Stimulated activated CD8-positive, alpha-beta memory T cell treated with anti-CD3 and anti-CD28 coated beads, Interleukin-7, amount 100 ng/mL, for 24 hours (primary cell): ENCODE measurements around the gene STIM1.
"Not testable (repeated sequence)": the region's sequence is repeated elsewhere in the genome, so short reads cannot be mapped to it uniquely, and the experiment has no call there.

Source experiments
- DNase-seq: peaks from one replicate; pipeline ENCODE4 v3.0.0-alpha.2; 2020; ENCODE audit warnings: low read depth

Gene STIM1

DNA sequence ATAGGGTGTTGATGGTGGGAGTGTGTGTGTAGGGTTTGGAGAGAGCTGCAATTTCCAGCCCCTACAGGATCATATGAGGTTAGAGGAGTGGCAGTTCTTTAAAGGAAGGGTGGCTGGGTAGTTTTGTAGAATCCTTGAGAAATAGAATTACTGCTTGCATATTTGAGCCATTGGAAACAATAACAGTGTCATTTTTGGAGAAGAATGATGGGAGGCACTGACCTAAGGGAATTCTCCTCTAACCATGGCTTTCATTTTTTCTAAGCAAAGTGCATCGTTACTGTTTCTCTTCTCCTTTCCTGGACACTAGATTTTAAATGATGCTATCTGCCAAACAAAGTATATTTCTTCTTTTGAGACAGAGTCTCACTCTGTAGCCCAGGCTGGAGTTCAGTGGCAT is 172.3 kb downstream of the STIM1 start:
- DNase-seq, result no peak

DNA sequence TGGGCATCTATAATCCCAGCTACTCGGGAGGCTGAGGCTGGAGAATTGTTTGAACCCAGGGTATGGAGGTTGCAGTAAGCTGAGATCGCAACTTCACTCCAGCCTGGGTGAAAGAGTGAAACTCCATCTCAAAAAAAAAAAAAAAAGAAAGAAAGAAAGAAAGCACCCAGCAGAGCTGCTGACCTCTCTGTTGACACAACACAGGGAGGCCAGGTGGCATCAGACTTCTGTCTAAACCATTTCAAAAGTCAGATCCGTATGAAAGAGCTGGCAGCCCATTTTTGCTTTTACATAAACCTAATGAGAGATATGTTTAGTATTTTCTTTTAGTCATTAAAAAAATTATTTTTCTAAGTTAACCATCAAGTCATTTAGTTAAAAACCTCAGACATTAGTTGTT is 174.7 kb downstream of the STIM1 start:
- no peak for DNase-seq

GRCh38 chr11:4032097-4032496 is 176.6 kb downstream of the STIM1 start:
- no peak for DNase-seq

GRCh38 chr11:4035985-4036384 is 180.5 kb downstream of the STIM1 start:
- DNase-seq, result no peak

DNA sequence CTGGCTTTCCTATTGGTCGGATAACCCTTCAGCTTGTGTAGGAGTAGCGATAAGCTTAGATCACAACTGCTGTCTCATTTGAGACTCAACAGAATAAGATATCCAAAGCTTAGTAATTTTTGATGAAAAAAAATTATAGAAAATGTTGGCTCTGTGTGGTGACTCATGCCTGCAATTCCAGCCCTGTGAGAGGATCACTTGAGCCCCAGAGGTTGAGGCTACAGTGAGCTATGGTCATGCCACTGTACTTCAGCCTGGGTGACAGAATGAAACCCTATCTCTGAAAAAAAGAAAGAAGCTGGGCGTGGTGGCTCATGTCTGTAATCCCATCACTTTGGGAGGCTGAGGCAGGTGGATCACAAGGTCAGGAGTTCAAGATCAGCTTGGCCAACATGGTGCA is 183.5 kb downstream of the STIM1 start:
- DNase-seq, result no peak

DNA sequence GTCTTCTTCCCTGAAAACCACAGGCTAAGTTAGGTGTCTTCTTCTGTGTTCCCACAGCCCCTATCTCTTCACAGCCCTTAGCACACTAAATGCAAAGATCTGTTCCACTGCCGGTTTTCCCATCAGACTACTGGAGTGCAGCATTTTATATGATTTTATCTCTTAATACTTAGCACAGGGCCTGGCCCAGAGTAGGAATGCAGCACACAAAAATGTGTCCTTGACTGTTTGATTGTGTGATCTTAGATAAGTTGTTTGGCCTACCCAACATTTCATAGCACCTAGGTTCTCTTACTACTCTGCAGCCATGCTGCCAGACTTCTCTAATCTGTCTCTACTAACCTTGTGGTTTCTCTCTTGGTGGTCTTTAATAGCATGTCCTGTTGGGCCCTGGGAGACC is 185.0 kb downstream of the STIM1 start:
- DNase-seq, result no peak

- DNase-seq, result no peak
Measured at GRCh38 chr11:4041731-4042391, 186.4 kb downstream of the STIM1 start.

DNA sequence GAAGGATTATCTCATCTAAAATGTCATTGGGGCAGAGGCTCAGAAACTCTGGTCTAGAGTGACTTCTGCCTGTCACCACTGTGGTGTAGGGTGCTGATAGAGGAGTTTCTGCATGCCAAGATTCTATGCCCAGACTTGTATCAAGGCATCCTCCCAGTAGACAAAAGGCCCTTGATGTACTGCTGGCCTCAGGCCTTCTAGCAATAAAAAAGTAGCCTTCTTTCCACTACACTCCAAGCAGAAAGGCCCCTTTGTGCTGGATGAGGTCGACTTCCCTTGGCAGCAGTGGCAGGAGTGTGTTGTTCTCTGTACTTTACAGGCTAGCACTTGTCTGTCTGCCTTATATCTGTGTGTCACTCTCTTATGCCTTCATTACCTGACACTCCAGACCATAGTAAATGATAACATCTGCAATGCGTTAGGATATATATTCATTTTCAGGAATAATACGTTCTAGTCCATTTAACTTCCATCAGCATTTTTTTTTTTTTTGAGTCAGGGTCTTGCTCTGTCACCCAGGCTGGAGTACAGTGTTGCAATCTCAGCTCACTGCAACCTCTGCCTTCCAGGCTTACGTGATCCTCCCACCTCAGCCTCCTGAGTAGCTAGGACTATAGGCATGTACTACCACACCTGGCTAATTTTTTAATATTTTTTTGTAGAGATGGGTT is 189.6 kb downstream of the STIM1 start:
- DNase-seq, result no peak

GRCh38 chr11:4048340-4048739 is 192.9 kb downstream of the STIM1 start:
- DNase-seq, result no peak

DNA sequence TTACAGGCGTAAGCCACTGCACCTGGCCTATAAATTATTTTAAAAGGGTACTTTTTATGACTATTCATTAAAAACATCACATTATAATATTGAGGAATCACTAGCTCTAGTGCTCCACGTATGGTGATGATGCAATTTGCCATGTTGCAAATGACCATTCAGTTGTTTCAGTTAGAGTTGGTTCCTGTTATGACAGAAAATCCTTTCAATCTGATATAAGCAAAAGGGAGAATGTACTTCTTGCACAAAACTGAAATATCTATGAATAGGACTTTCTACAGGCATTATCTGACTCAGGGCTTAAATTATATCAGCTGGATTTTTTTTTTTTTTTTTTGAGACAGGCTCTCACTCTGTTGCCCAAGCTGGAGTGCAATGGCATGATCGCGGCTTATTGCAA is 193.5 kb downstream of the STIM1 start:
- DNase-seq, result no peak

GRCh38 chr11:4050138-4050537 is 194.7 kb downstream of the STIM1 start:
- no peak for DNase-seq

- DNase-seq, result not testable (repeated sequence)
Measured at GRCh38 chr11:4053200-4053599, 197.7 kb downstream of the STIM1 start.

- no peak for DNase-seq
Measured at GRCh38 chr11:4054643-4055042, 199.2 kb downstream of the STIM1 start.

GRCh38 chr11:4059424-4059823 is 204.0 kb downstream of the STIM1 start:
- no peak for DNase-seq

DNA sequence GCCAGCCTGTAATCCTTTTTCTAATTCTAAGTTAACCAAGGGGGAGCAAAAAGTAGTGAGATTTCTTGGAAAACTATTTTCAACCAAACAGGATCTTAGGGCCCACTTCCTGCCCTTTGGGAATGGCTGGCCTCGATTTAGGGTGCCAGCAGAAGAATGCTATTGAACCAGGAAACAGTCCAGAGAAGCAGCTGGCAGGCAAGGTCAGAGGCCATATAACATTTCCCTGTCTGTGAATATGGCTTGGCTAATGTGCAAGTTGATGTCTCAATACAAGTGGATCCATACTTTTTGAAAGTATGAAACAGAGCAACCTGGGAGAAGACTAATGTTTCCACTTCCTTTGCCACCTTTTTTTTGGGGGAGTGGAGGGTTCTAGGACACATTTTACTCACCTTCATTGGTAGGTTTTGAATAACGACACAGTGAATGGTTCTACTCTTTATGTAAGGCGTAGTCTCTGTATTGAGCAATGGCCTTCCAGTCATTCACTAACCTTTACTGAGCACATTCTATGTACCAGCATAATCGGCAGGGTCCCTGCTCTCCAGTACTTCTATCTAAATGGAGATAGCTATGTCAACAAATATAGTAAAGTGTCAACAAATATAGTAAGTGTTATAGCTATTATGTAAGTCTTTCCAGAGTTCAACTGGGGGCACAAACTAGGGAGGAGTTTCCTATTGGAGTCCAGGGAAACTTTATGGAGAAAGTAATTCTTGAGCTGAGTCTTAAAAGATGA is 204.9 kb downstream of the STIM1 start:
- no peak for DNase-seq

DNA sequence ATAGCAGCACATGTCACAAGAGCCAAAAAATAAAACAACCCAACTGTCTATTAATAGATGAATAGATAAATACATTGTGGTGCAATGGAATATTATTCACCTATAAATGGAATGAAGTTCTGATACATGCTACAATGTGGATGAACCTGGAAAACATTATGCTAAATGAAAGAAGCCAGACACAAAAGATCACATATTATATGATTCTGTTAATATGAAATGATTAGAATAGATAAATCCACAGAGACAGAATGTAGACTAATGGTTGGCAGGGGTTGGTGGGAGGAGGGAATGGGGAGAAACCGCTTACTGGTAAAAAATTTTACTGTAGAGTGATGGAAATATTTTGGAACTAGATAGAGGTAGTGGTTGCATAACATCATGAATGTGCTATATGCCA is 206.2 kb downstream of the STIM1 start:
- DNase-seq, result no peak

- no peak for DNase-seq
Measured at GRCh38 chr11:4063348-4063747, 207.9 kb downstream of the STIM1 start.

DNA sequence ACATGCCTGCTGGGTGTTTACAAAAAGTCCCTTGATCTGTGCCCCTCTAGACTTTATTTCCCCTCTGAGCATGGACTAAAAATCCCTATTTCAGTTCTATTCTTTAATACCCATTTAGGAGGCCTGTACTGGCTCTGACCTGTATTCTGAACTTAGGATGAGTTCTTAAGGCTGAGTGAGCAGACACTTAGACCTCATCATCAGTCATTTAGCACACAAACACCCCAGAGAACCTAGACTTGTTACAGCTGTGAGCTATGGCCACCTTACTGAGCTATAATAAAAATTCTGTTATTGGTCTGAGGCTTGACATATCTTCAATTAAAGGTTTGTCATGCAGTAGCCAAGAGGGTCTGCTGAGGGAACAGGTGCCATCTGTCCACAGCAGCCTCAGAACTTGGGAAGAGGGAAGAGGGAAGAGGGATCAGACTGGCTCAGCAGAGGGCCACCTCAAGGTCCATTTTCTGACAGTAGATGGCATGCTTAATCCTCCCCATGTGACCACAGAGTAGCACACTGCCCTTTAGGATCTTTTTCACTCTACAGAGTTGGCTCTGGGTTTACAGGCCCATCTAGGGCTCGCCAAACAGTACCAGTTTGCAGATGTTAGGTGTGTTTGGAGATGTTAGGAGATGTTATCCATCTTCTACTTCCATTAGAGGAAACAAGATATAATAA is 209.0 kb downstream of the STIM1 start:
- DNase-seq, result no peak

DNA sequence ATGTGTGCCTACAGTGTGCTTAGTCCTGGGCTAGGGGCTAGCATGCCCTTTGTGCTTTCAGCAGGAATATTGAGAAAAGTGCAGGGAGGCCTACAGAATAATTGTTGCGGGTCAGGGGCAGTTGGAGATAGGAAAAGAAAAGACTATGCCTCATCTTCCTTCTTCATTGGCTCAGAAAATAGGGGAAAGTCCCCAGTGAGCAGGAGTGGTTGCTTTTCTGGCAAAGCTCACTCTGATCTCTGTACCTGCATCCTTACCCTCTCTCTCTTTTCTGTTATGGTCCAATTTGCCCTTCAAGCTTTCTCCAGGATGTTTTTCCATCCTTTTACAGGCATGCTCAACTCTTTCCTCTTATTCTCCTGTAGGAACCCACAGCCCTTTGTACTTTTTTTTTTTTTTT is 209.6 kb downstream of the STIM1 start:
- no peak for DNase-seq

DNA sequence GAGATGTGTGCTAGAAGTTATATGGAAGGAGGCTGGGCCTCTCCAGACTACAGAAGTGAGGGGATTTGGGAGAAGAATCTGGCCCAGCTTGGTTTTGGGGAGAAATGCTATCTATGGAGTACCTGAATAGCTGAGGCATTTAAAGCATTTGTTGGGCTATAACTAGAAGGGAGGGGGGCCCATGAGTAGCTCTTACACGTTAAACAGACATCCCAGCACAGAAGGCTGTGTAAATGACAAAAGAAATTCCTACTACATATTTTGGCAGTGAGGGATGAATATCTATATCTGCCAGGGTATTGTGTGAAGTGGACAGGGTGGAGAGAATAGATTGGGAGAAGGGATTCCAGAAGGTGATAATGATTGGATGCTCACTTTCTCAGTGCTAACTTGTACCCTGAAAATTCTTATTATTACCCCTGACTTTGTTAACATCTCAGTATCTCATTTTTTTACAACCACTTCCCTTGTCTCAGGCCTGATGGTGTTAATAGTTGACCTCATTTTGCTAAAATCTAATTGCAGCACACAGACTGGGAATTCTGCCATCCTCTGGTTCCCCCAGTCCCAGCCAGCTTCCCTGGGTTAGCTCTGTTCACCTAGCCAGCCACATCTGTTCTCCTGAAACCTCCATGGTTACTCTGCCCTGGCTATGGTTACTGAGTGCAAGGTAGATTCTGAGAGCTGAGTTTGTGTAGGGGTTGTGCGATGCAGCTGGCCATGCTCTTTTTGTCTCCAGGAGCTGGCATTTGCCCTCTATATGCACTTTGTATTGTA is 210.3 kb downstream of the STIM1 start:
- no peak for DNase-seq

DNA sequence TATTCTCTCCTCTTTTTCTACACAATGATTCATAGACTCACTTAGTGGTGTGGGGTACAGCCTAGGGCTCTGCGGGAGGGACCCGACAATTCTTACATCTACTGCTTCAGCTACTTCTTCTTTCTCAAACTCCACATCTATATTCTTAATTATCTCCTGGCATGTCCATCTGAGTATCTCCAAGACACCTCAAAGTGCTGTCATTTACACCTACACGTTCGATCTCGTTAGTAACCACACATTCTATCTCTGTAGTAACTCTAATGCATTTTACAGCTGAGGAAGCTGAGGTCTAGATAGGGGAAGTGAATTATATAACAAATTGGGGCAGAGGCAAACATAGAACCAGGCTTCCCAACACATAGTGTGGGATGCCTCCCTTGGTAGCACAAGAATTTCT is 211.4 kb downstream of the STIM1 start:
- no peak for DNase-seq

- DNase-seq, result no peak
Measured at GRCh38 chr11:4068962-4069361, 213.5 kb downstream of the STIM1 start.
